ENCODE results near the gene PEX14.

Gene PEX14

GRCh38 chr1:10516925-10517676, 42.4 kb downstream of the PEX14 start:
- no peak for DNase-seq (ENCODE audit: low read depth in 2 of 3, low spot score in 1 of 3)

GRCh38 chr1:10517677-10517982, 42.9 kb downstream of the PEX14 start:
- no peak for DNase-seq (ENCODE audit: low read depth in 2 of 3, low spot score in 1 of 3)

GRCh38 chr1:10519016-10519417, 44.3 kb downstream of the PEX14 start:
- DNase-seq (ENCODE audit: low read depth in 2 of 3, low spot score in 1 of 3), result no peak

GRCh38 chr1:10520497-10520896, 45.7 kb downstream of the PEX14 start:
- DNase-seq (ENCODE audit: low read depth in 2 of 3, low spot score in 1 of 3), result no peak

GRCh38 chr1:10520952-10521351, 46.2 kb downstream of the PEX14 start:
- DNase-seq (ENCODE audit: low read depth in 2 of 3, low spot score in 1 of 3), result no peak

GRCh38 chr1:10521537-10522157, 46.9 kb downstream of the PEX14 start:
- no peak for DNase-seq (ENCODE audit: low read depth in 2 of 3, low spot score in 1 of 3)

- DNase-seq (ENCODE audit: low read depth in 2 of 3, low spot score in 1 of 3), result no peak
These were observed 47.6 kb downstream of the PEX14 start for GRCh38 chr1:10522322-10522860.

GRCh38 chr1:10525208-10525607, 50.5 kb downstream of the PEX14 start:
- no peak for DNase-seq (ENCODE audit: low read depth in 2 of 3, low spot score in 1 of 3)

- DNase-seq (ENCODE audit: low read depth in 2 of 3, low spot score in 1 of 3), result no peak
These were observed 53.6 kb downstream of the PEX14 start for GRCh38 chr1:10528066-10529014.

GRCh38 chr1:10529091-10529490, 54.3 kb downstream of the PEX14 start:
- no peak for DNase-seq (ENCODE audit: low read depth in 2 of 3, low spot score in 1 of 3)

GRCh38 chr1:10529765-10530164, 55.0 kb downstream of the PEX14 start:
- no peak for DNase-seq (ENCODE audit: low read depth in 2 of 3, low spot score in 1 of 3)

GRCh38 chr1:10530281-10530740, 55.6 kb downstream of the PEX14 start:
- no peak for DNase-seq (ENCODE audit: low read depth in 2 of 3, low spot score in 1 of 3)

- no peak for DNase-seq (ENCODE audit: low read depth in 2 of 3, low spot score in 1 of 3)
These were observed 56.2 kb downstream of the PEX14 start for GRCh38 chr1:10530756-10531495.

GRCh38 chr1:10532362-10532761, 57.6 kb downstream of the PEX14 start:
- no peak for DNase-seq (ENCODE audit: low read depth in 2 of 3, low spot score in 1 of 3)

- no peak for DNase-seq (ENCODE audit: low read depth in 2 of 3, low spot score in 1 of 3)
These were observed 59.8 kb downstream of the PEX14 start for GRCh38 chr1:10534519-10534918.

- no peak for DNase-seq (ENCODE audit: low read depth in 2 of 3, low spot score in 1 of 3)
These were observed 61.5 kb downstream of the PEX14 start for GRCh38 chr1:10536133-10536770.

- DNase-seq (ENCODE audit: low read depth in 2 of 3, low spot score in 1 of 3), result no peak
These were observed 62.5 kb downstream of the PEX14 start for GRCh38 chr1:10537082-10537766.

- DNase-seq (ENCODE audit: low read depth in 2 of 3, low spot score in 1 of 3), result no peak
These were observed 64.1 kb downstream of the PEX14 start for GRCh38 chr1:10538646-10539355.

GRCh38 chr1:10539411-10540043, 64.8 kb downstream of the PEX14 start:
- no peak for DNase-seq (ENCODE audit: low read depth in 2 of 3, low spot score in 1 of 3)
